Ovary (tissue), 9 donors: Measurements from ENCODE around the gene CCDC178. TPM values are rescaled to one million over a fixed set of nuclear protein-coding genes. Genes with fewer than 3 reads are reported as not detected.

ENCODE experiments used
- DNase-seq, 5 donors: peaks; one replicate each; pipeline ENCODE4 v3.0.0-alpha.2; 2019 to 2020
- H3K27ac ChIP-seq, 2 donors: fragments of 200-600 bp; one replicate each; pipeline versions ENCODE4 v1.5.1 to v1.8.0; 2019 to 2022
- H3K27me3 ChIP-seq: fragments of 200-600 bp; one replicate; pipeline ENCODE4 v1.8.0; 2022
- H3K36me3 ChIP-seq: fragments of 200-600 bp; sonication (generic); one replicate; pipeline ENCODE4 v1.5.1; 2019
- H3K4me1 ChIP-seq: one replicate; pipeline ENCODE4 v1.8.1; 2013; ENCODE audit warnings: mild to moderate bottlenecking, moderate library complexity; ENCODE audit not compliant: insufficient read depth
- H3K4me3 ChIP-seq: fragments of 200-600 bp; sonication (generic); one replicate; pipeline ENCODE4 v1.5.1; 2017
- H3K9me3 ChIP-seq, 2 donors: fragments of 200-600 bp in 1 of 2; sonication (generic) in 1 of 2; one replicate each; pipeline versions ENCODE4 v1.5.1 to v1.8.1; 2013 to 2019; ENCODE audit warnings: mild to moderate bottlenecking in 1 of 2, moderate library complexity in 1 of 2
- CTCF ChIP-seq, 3 donors: fragments of 450-650 bp in 2 of 3; fragments of 200-600 bp in 1 of 3; IDR thresholded peaks; one replicate each; pipeline versions ENCODE4 v1.5.1 to v1.8.0; 2016 to 2022; ENCODE audit warnings: antibody characterized with exemption in 3 of 3, mild to moderate bottlenecking in 1 of 3
- EP300 ChIP-seq: sonication (generic); formaldehyde crosslinking; IDR thresholded peaks from one replicate; pipeline ENCODE4 v1.6.1; 2017; ENCODE audit warnings: antibody characterized with exemption
- POLR2A ChIP-seq: fragments of 450-650 bp; IDR thresholded peaks from one replicate; pipeline ENCODE4 v1.6.1; 2017; ENCODE audit warnings: antibody characterized with exemption, mild to moderate bottlenecking, moderate library complexity
- WGBS, 3 donors: extraction: QIAGEN DNeasy Blood & Tissue Kit in 1 of 3; methylation state at CpG; one replicate each; pipeline versions ENCODE4 v1.1.5 to v1.1.7; 2013 to 2017; 5-methylcytosine and 5-hydroxymethylcytosine counted together
- intact Hi-C, 4 donors: fragments of 100-400 bp; cut with DNase I; formaldehyde crosslinking; loops; one replicate each; pipeline versions ENCODE4 v1.11.0 to v1.15.1; 2022 to 2023
- polyA plus RNA-seq, 2 donors: library from polyadenylated mRNA; stranded (reverse); fragments of 200-250 nt in 1 of 2; fragments of 350-450 nt in 1 of 2; fragmentation: Illumina TruSeq in 1 of 2; extraction: RNeasy Lipid Tissue Mini Kit (QIAGEN cat#74804) in 1 of 2; gene quantifications; one replicate each; pipeline ENCODE4 v1.2.3, GENCODE V29; 2013 to 2014
- total RNA-seq, 7 donors: library from RNA; depleted of rRNA in 2 of 7; stranded (reverse); fragments of >200 nt in 2 of 7; fragmentation: NEBNext Ultra II Directional in 3 of 7; extraction: Animal tissue kit (Norgen Biotek cat#: 25700) in 3 of 7; gene quantifications; one replicate each; pipeline versions ENCODE4 v1.1.0 to v1.2.4, GENCODE V29; 2016 to 2023
- donor health status: DM: no; HTN: no; CAD: no; lungs with moderate emphysema.
- donor health status: DM: no; HTN: no; CAD: no.
- donor health status: Bipolar disorder and iron deficiency.
- donor health status: DM: yes; HTN: yes; CAD: no.
- donor health status: DM: no; HTN: no; CAD: no.
- donor health status: DM: yes; HTN: yes; CAD: no.

Gene CCDC178
- total and polyA plus RNA-seq, 9 donors: 2.4 to 11.8 (median 5.1) TPM

- no peaks in the 10 kb centered on the region for H3K4me1 ChIP-seq
- intact Hi-C loops: no loop called here
- no peak for TF ChIP-seq CTCF (IDR thresholded peaks at IDR 0.05)
- TF ChIP-seq POLR2A: no peak
- TF ChIP-seq EP300: no peak
- H3K9me3 ChIP-seq: no peaks in the 10 kb centered on the region
- no peak overlapping the region for H3K4me3 ChIP-seq
- DNase-seq: no peak
- H3K36me3 ChIP-seq: no peaks in the 10 kb centered on the region
- no peaks in the 10 kb centered on the region for H3K27me3 ChIP-seq
- 71 to 81% (median 79%) methylated on average over 7 of the region's 7 CpGs for WGBS, 3 donors
- H3K27ac ChIP-seq: no peak overlapping the region
Observed at GRCh38 chr18:33123862-33124518, 316.5 kb downstream of the CCDC178 start.

GRCh38 chr18:33116376-33116775 lies 324.1 kb downstream of the CCDC178 start:
- H3K27ac ChIP-seq: no peak overlapping the region
- WGBS, 3 donors: 44 to 61% (median 50%) methylated on average over 3 of the region's 3 CpGs
- DNase-seq: no peak
- intact Hi-C loops: no loop called here
- H3K4me3 ChIP-seq: no peak overlapping the region
- H3K36me3 ChIP-seq: no peaks in the 10 kb centered on the region
- TF ChIP-seq EP300 (no peak), CTCF (IDR thresholded peaks at IDR 0.05) (no peak), POLR2A (no peak)
- H3K9me3 ChIP-seq: no peaks in the 10 kb centered on the region
- no peaks in the 10 kb centered on the region for H3K27me3 ChIP-seq
- H3K4me1 ChIP-seq: no peaks in the 10 kb centered on the region

GRCh38 chr18:33115917-33116316 lies 324.6 kb downstream of the CCDC178 start:
- WGBS, 3 donors: 79 to 91% (median 83%) methylated on average over 1 of the region's 1 CpG

GRCh38 chr18:33115476-33115875 lies 325.0 kb downstream of the CCDC178 start:
- TF ChIP-seq CTCF (IDR thresholded peaks at IDR 0.05): no peak
- TF ChIP-seq EP300: no peak
- TF ChIP-seq POLR2A: no peak
- Histone ChIP-seq H3K27me3 (no peaks in the 10 kb centered on the region), H3K36me3 (no peaks in the 10 kb centered on the region), H3K4me3 (no peak overlapping the region), H3K9me3 (no peaks in the 10 kb centered on the region), H3K27ac (no peak overlapping the region), H3K4me1 (no peaks in the 10 kb centered on the region)
- intact Hi-C loops: no loop called here
- WGBS, 3 donors: 92 to 94% (median 93%) methylated on average over 7 of the region's 7 CpGs
- peak in 1 of 5 donors; percentile 12 for DNase-seq

More at GRCh38 chr18:33115917-33116316, 324.6 kb downstream of the CCDC178 start:
- H3K4me1 ChIP-seq: no peaks in the 10 kb centered on the region
- intact Hi-C loops: no loop called here
- H3K4me3 ChIP-seq: no peak overlapping the region
- no peak for DNase-seq
- no peaks in the 10 kb centered on the region for H3K27me3 ChIP-seq
- no peak for TF ChIP-seq CTCF (IDR thresholded peaks at IDR 0.05)
- no peak for TF ChIP-seq EP300
- TF ChIP-seq POLR2A: no peak
- H3K27ac ChIP-seq: no peak overlapping the region
- no peaks in the 10 kb centered on the region for H3K9me3 ChIP-seq
- no peaks in the 10 kb centered on the region for H3K36me3 ChIP-seq
